Left lobe of liver (tissue), 2 donors: ENCODE data around the gene ARNT2. TPM values are rescaled to one million over a fixed set of nuclear protein-coding genes. Genes with fewer than 3 reads are reported as not detected.

ENCODE experiments used
- ATAC-seq: fragments of 200-7000 bp; cut with Tn5 transposase; one replicate; pipeline ENCODE4 v1.9.1; 2020; ENCODE audit warnings: mild to moderate bottlenecking, moderate library complexity
- DNase-seq: peaks from one replicate; pipeline ENCODE4 v3.0.0-alpha.2; 2020; ENCODE audit warnings: low spot score
- total RNA-seq: library from RNA; stranded (reverse); gene quantifications from one replicate; pipeline ENCODE4 v1.2.1, GENCODE V29; 2021
- donor health status: DM: no; HTN: no; CAD: no; lungs with moderate emphysema.
- donor health status: DM: no; HTN: yes; CAD: no.

Gene ARNT2
- total RNA-seq, 1 donor from 2014 or later: 0.45 TPM

GRCh38 chr15:80549654-80550053 is 145.5 kb downstream of the ARNT2 start:
- no peak for DNase-seq
- ATAC-seq: no peak

DNA sequence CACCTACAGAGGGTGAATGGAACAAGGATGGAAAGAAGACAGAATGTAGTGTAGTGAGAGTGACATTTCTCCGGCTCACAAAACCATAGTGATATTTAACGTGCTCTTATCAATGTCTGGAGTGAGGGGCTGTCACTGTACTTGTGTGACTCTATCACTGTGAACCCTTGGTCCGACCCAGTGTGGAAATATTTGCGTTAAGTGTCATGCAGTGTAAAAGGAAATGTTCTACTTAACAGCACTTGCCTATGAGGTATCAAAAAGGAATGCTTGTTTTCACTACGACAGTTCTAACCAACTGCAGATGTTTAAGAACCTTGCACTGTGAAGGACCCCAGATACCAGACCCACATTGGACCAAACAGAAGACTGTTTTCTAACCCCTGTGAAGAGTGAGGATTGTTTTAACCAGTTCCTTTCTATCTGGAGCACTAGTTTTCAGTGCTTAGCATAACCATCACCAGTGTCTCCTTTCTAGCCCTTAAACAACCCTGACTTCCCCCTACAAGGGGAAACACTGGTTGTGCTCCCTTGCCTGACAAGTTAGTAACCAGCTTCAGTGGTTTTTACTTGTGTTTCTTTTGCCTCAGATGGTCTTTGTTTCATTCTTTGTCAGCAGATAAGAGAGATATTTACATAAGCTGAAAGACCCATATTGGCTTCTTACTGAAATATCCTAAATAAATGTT is 146.2 kb downstream of the ARNT2 start:
- no peak for ATAC-seq
- no peak for DNase-seq

GRCh38 chr15:80550908-80551260 is 146.7 kb downstream of the ARNT2 start:
- DNase-seq (no peak), ATAC-seq (no peak)

GRCh38 chr15:80551348-80551747 is 147.2 kb downstream of the ARNT2 start:
- DNase-seq: no peak
- ATAC-seq: no peak

DNA sequence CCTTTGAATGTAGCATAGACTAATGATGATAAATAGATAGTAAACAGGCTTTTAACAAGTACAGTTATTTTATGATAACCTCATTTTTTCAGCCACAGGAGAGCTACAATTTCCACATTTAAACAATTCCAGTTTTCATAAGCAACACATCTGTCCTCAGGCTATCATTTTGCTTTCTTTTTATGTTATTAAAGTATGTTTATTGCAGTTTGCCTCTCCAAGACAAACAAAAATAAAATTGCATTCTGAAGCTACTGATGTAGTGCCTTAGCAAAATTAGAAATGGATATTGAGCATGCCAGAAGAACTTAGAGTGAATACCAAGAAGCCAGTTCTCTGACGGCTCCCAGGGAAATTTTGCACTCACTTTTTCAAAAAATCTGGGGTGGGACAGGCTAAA is 150.4 kb downstream of the ARNT2 start:
- no peak for DNase-seq
- no peak for ATAC-seq

GRCh38 chr15:80556694-80557367 is 152.6 kb downstream of the ARNT2 start:
- no peak for DNase-seq

DNA sequence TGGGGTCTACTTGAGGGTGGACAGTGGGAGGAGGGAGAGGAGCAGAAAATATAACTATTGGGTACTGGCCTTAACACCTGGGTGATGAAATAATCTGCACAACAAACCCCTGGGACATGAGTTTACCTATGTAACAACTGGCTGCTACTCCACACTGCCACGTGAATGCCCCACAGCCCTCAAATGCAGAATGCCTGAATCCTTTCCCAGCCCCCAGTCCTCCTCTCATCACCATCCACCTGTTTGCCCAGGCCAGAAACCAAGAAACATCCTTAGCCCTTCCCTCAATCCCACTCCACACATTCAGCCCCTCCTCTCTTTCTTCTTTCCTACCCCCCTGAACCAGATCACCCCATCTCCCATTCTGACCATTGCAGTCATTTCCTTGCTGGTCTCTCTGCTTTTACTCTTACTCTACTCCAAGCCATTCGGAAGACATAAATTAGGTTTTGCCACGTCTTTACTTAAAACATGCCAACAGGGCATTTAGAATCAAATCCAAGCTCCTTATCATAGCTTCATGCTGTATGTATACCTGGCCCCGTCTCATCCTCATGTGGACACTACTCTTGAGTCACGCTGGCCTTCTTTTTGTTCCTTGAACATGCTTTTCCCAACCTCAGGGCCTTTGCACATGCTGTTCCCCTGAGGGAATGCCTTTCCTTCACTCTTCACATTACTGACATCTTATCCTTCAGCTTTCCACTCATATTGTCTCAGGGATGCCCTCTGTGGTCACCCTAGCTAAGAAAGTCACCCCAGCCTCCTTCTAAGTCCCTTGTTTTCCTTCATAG is 153.5 kb downstream of the ARNT2 start:
- ATAC-seq: no peak

More at GRCh38 chr15:80556694-80557367, 152.6 kb downstream of the ARNT2 start:
- ATAC-seq: no peak

DNA sequence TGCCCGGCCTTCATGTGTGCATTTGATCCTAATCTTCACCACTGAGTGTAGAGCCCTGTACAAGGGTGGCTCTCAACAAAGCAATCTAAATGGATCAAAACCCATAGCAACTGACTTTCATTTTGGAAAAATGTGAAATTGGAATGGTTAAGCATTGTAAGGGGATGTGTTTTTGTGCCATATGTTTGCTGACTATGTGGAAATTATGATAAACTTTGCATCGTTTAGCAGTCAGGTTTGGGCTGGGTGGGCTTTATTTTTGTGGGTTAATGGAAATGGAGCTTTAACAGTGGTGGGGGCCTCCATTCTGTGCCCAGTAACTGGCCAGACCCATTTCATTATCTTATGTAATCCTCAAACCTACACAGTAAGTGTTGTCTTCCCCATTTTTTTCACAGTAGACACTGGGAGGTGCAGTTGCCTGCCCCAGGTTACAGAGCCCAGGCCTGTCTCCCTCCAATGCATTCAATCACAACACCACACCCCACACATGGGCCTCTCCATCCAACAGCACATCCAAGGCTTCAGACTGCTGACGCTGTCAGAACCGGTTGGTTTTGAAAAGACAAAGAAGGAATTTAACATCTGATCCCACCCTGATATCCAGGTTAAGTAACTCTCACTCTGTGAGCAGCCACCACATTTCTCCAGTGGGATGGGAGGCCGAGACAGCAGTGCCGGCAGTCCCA is 154.6 kb downstream of the ARNT2 start:
- ATAC-seq: no peak
- no peak for DNase-seq

More for the DNA sequence above, 153.5 kb downstream of the ARNT2 start:
- DNase-seq: no peak

DNA sequence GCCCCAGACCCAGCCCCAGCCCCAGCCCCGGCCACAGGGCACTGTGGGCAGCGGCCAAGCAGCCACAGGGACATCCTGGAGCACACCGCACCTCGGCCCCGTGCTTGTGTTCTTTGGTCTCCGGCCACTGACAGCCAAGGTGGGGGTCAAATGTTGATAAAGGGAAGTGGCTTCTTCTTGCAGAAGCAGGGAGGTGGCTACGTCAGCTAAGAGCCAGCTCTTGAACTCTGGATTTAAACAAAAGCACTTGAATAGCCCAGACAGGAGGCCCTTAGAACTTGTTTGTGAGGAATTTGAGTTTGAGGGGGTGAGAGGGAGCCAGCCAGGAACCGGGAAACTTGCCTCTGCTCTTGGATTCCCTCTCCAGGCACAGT is 155.1 kb downstream of the ARNT2 start:
- ATAC-seq: no peak
- no peak for DNase-seq

GRCh38 chr15:80559761-80560160 is 155.6 kb downstream of the ARNT2 start:
- ATAC-seq (no peak), DNase-seq (no peak)

DNA sequence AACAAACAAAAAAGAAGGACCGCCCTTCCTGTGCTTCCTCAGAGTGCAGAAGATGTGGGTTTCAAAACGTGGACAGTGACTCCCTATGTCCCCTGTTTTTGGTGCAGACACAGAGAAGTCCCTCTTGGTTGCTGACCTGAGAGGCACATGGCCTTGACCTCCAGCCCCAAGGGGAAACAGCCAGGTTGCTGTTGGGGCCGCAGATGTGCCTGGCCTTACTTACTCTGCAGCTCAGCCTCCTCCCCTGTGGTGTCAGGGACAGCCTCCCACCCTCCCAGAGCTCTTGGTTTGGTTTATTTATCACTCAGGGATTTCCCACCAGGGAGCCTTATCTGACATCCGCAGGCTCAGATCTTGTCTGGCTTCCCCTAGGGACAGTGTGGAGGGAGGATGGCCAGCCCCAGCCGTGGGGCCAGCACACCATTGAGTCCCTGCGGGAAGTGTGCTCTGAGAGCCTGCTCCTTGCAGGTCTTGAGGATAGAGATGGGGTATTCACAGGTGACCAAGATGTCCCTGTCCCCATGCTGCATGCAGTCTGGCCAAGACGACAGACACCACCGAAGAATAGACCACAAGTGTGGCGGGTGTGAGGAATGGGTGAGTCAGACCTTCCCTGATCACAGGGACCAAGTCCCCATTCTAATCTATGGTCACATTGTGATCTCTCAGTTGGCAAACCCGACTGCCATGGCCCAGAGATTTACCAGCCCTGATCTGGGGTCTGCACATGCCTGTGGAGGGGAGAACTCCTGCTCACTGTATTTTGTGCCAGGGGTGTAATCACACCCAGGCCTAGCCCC is 156.6 kb downstream of the ARNT2 start:
- ATAC-seq: peak; percentile 15
- no peak for DNase-seq

GRCh38 chr15:80561500-80561899 is 157.3 kb downstream of the ARNT2 start:
- ATAC-seq (no peak), DNase-seq (no peak)

GRCh38 chr15:80562033-80562432 is 157.9 kb downstream of the ARNT2 start:
- DNase-seq: no peak
- ATAC-seq: no peak

GRCh38 chr15:80562846-80563245 is 158.7 kb downstream of the ARNT2 start:
- DNase-seq (no peak), ATAC-seq (no peak)

DNA sequence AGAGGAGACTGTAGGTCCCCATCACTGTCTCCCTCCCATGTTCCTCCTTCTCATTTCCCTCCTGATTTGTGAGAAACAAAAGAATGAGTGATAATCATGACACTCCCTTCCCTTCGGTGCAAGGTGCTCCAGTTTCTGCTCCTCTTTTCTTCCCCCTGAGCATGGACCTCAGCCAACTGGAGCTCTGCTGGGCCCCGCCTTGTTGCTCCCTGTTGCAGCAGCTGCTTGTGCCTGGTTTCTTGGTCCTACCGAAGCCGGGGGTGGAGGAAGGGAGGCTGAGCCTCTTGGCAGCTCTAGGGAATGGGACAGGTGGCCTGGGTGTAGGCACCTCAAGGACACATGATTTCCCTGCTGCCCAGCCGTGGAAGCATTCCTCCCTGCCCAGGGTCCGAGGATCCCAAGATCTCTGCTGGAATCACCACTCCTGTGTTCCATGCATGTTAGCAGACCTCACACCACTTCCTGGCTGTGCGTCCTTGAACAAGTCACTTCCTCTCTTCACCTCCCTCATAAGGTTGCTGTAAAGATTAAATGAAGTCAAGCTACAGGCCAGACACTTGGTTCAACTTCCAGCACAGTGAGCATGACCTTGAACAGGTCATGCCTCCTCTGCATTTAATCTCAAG is 159.3 kb downstream of the ARNT2 start:
- no peak for ATAC-seq
- DNase-seq: no peak

- DNase-seq (no peak), ATAC-seq (no peak)
Observed at GRCh38 chr15:80564056-80564455, 159.9 kb downstream of the ARNT2 start.

DNA sequence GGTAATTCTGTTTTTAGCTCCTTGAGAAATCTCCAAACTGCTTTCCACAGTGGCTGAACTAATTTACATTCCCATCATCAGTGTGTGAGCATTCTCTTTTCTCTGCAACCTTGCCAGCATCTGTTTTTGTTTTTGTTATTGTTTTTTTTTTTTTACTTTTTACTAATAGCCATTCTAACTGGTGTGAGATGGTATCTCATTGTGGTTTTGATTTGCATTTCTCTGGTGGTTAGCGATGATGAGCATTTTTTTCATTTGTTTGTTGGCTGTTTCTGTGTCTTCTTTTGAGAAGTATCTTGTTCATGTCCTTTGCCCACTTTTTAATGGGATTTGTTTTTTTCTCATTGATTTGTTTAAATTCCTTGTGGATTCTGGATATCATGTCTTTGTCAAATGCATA is 161.2 kb downstream of the ARNT2 start:
- ATAC-seq (no peak), DNase-seq (no peak)

GRCh38 chr15:80565988-80566387 is 161.8 kb downstream of the ARNT2 start:
- DNase-seq: no peak
- ATAC-seq: no peak

DNA sequence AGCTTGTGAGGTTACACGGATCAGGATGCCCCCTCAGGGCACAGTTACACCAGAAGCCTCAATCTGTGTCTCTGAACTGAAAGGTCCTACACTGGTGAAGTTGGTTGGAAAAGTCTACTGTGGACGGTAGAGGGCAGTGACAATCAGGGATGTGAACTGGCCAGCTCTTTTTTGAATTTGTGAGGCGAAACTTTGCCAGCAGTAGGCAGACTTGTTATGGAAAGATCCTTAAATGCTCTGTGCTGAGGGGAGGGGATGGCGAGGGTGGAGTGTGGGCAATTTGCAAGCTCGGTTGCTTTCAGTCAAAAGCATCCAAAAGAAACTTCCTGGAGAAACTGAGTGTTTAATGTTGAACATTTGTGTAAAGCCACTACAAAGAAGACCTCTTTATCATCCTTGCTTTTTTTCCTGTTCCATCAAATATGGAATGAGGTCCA is 163.6 kb downstream of the ARNT2 start:
- ATAC-seq (peak; percentile 96), DNase-seq (peak; percentile 54)

GRCh38 chr15:80568298-80568697 is 164.1 kb downstream of the ARNT2 start:
- DNase-seq (no peak), ATAC-seq (no peak)
